GM18951 (cell line): Measurements from ENCODE around the gene VEZF1.

Experiments used
- POLR2A ChIP-seq: IDR thresholded peaks from 4 replicates; pipeline ENCODE4 v1.6.1; 2011; ENCODE audit warnings: mild to moderate bottlenecking; ENCODE audit not compliant: insufficient read length, insufficient read depth; ENCODE audit errors: extremely low read depth
- in situ Hi-C: fragments of 300-500 bp; cut with MboI; formaldehyde crosslinking; loops from one replicate; pipeline ENCODE4 v1.12.0; 2022; ENCODE audit warnings: low sequenced_read_pairs, mixed read lengths, inconsistent platforms; ENCODE audit not compliant: unreplicated experiment

The VEZF1 gene

GRCh38 chr17:57957886-57958285 lies 30.2 kb downstream of the VEZF1 start:
- in situ Hi-C loops, result no loop called here
- TF ChIP-seq POLR2A, result no peak

- in situ Hi-C loops, result no loop called here
- TF ChIP-seq POLR2A, result no peak
Observed at GRCh38 chr17:57957120-57957850, 30.8 kb downstream of the VEZF1 start.

GRCh38 chr17:57956291-57957119 lies 31.5 kb downstream of the VEZF1 start:
- in situ Hi-C loops, result no loop called here

GRCh38 chr17:57955183-57955931 lies 32.7 kb downstream of the VEZF1 start, which contains the start of gene CUEDC1:
Gene CUEDC1 (minus strand): TSS chr17:57955412. CDS start chr17:57885564, 69,848 bp downstream.
- in situ Hi-C loops, result no loop called here
- TF ChIP-seq POLR2A, result no peak

More at GRCh38 chr17:57956291-57957119, 31.5 kb downstream of the VEZF1 start:
- no peak for TF ChIP-seq POLR2A

GRCh38 chr17:57954397-57955182 lies 33.5 kb downstream of the VEZF1 start:
- no peak for TF ChIP-seq POLR2A
- in situ Hi-C loops, result no loop called here

GRCh38 chr17:57953705-57954396 lies 34.2 kb downstream of the VEZF1 start:
- TF ChIP-seq POLR2A, result no peak
- in situ Hi-C loops, result no loop called here

GRCh38 chr17:57953219-57953618 lies 34.8 kb downstream of the VEZF1 start:
- TF ChIP-seq POLR2A, result no peak
- in situ Hi-C loops, result no loop called here

GRCh38 chr17:57949649-57950048 lies 38.4 kb downstream of the VEZF1 start:
- in situ Hi-C loops, result loop anchor here (5.0 kb wide), 1 partner anchor 42 kb away; no protein-coding TSS in a partner anchor
- no peak for TF ChIP-seq POLR2A

GRCh38 chr17:57948555-57949420 lies 39.3 kb downstream of the VEZF1 start:
- TF ChIP-seq POLR2A, result no peak
- in situ Hi-C loops, result loop anchor here (5.0 kb wide), 1 partner anchor 41 kb away; no protein-coding TSS in a partner anchor

GRCh38 chr17:57948169-57948554 lies 39.9 kb downstream of the VEZF1 start:
- in situ Hi-C loops, result loop anchor here (5.0 kb wide), 1 partner anchor 41 kb away; no protein-coding TSS in a partner anchor
- TF ChIP-seq POLR2A, result no peak

GRCh38 chr17:57947369-57947768 lies 40.7 kb downstream of the VEZF1 start:
- no peak for TF ChIP-seq POLR2A
- in situ Hi-C loops, result loop anchor here (5.0 kb wide), 1 partner anchor 40 kb away; no protein-coding TSS in a partner anchor
